HCT116 (cell line): ENCODE results near the gene MRGPRE. TPM values are rescaled to one million over a fixed set of nuclear protein-coding genes. Genes with fewer than 3 reads are reported as not detected.

Source experiments
- ATAC-seq: fragments of 200-7000 bp; cut with Tn5 transposase; 2 replicates; pipeline ENCODE4 v1.9.1; 2020; ENCODE audit warnings: mild to moderate bottlenecking, moderate library complexity
- BruUV-seq: library from RNA; stranded (reverse); fragments of 400-500 nt; replicated peaks from 2 replicates; lab custom pipeline; 2021; lab: Mats Ljungman, UMichigan
- CTCF ChIA-PET: fragments of 300-600 bp; sonication (Branson Sonifier 250); formaldehyde crosslinking; loops from one replicate; lab custom pipeline; 2021; ENCODE audit warnings: antibody characterized with exemption; lab: Charles Lee
- POLR2A ChIA-PET: fragments of 300-600, 350-600 bp; sonication (Branson Sonifier 250); formaldehyde crosslinking; loops from one replicate; lab custom pipeline; 2021; ENCODE audit warnings: antibody characterized with exemption; lab: Charles Lee
- RAD21 ChIA-PET, 2 experiments: fragments of 300-600 bp; sonication (Branson Sonifier 250); formaldehyde crosslinking; loops; one replicate each; lab custom pipeline; 2023; ENCODE audit warnings: low total read pairs in 2 of 2; ENCODE audit not compliant: uncharacterized antibody in 2 of 2, unreplicated experiment in 2 of 2, low non-redundant PET in 1 of 2; lab: Charles Lee
- DNase-seq: peaks from one replicate; pipeline ENCODE4 v3.0.0-alpha.2; 2010; ENCODE audit warnings: low read depth, low spot score
- H2AFZ ChIP-seq: fragments of 200-600 bp; shearing (Covaris generic), sonication (generic); 2 replicates; pipeline ENCODE4 v1.6.1; 2017; ENCODE audit warnings: low read depth, mixed run types, mixed read lengths, antibody characterized with exemption, low read length; ENCODE audit not compliant: poor library complexity, severe bottlenecking
- H3K27ac ChIP-seq: 2 replicates; pipeline ENCODE4 v1.5.1; 2012; ENCODE audit warnings: low read depth, low read length
- H3K27me3 ChIP-seq: fragments of 200-600 bp; sonication (generic); 2 replicates; pipeline ENCODE4 v1.6.1; 2016; ENCODE audit warnings: mixed run types, low read length, mixed read lengths; ENCODE audit not compliant: insufficient read depth
- H3K36me3 ChIP-seq, 2 experiments: fragments of 200-500 bp in 1 of 2; fragments of 200-600 bp in 1 of 2; sonication (Bioruptor generic) in 1 of 2; sonication (generic) in 1 of 2; 2 replicates each; pipeline versions ENCODE4 v1.5.1 to v1.6.1; 2014 to 2016; ENCODE audit warnings: low read length in 2 of 2, inconsistent platforms in 1 of 2, mixed read lengths in 1 of 2, mixed run types in 1 of 2; ENCODE audit not compliant: insufficient read depth in 2 of 2, control insufficient read depth in 1 of 2
- H3K4me1 ChIP-seq, 2 experiments: fragments of 200-600 bp in 1 of 2; sonication (generic) in 1 of 2; 2 replicates each; pipeline versions ENCODE4 v1.5.1 to v1.6.1; 2012 to 2017; ENCODE audit warnings: low read length in 2 of 2, inconsistent platforms in 1 of 2, mild to moderate bottlenecking in 1 of 2, mixed read lengths in 1 of 2, mixed run types in 1 of 2, moderate library complexity in 1 of 2; ENCODE audit not compliant: insufficient read depth in 2 of 2, control insufficient read depth in 1 of 2
- H3K4me2 ChIP-seq: fragments of 200-600 bp; sonication (generic); 2 replicates; pipeline ENCODE4 v1.6.1; 2017; ENCODE audit warnings: mixed run types, low read length, mixed read lengths
- H3K4me3 ChIP-seq, 2 experiments: fragments of 200-600 bp in 1 of 2; sonication (generic) in 1 of 2; replicated peaks in 1 of 2; 2 replicates each; pipeline ENCODE4 v1.5.1; 2011 to 2016; ENCODE audit warnings: low read length in 2 of 2, control low read depth in 1 of 2, low read depth in 1 of 2, mild to moderate bottlenecking in 1 of 2, mixed read lengths in 1 of 2, mixed run types in 1 of 2
- H3K79me2 ChIP-seq: fragments of 200-600 bp; sonication (generic); 2 replicates; pipeline ENCODE4 v1.6.1; 2017; ENCODE audit warnings: mild to moderate bottlenecking, mixed run types, low read length, moderate library complexity, mixed read lengths; ENCODE audit not compliant: insufficient read depth
- H3K9ac ChIP-seq: fragments of 200-600 bp; sonication (generic); 2 replicates; pipeline ENCODE4 v1.6.1; 2016; ENCODE audit warnings: low read length, mixed read lengths
- H3K9me2 ChIP-seq: fragments of 200-600 bp; sonication (generic), shearing (Covaris generic); 2 replicates; pipeline ENCODE4 v1.6.1; 2017; ENCODE audit warnings: mixed run types, mild to moderate bottlenecking, moderate library complexity; ENCODE audit not compliant: insufficient read depth
- H3K9me3 ChIP-seq, 2 experiments: fragments of 200-500 bp in 1 of 2; fragments of 200-600 bp in 1 of 2; sonication (Bioruptor generic) in 1 of 2; sonication (generic) in 1 of 2; 2 replicates each; pipeline ENCODE4 v1.6.1; 2014 to 2017; ENCODE audit warnings: low read length in 2 of 2, mixed read lengths in 2 of 2, inconsistent platforms in 1 of 2, low read depth in 1 of 2, mild to moderate bottlenecking in 1 of 2, mixed run types in 1 of 2, moderate library complexity in 1 of 2; ENCODE audit not compliant: control insufficient read depth in 1 of 2, insufficient read depth in 1 of 2
- H4K20me1 ChIP-seq: fragments of 200-600 bp; sonication (generic), shearing (Covaris generic); 2 replicates; pipeline ENCODE4 v1.6.1; 2017; ENCODE audit warnings: mixed run types, mild to moderate bottlenecking, moderate library complexity; ENCODE audit not compliant: insufficient read depth
- CBX3 ChIP-seq: IDR thresholded peaks from 2 replicates; pipeline ENCODE4 v1.6.1; 2012; ENCODE audit warnings: low read depth
- CTCF ChIP-seq, 3 experiments: fragments of 200-600 bp in 1 of 3; sonication (generic) in 1 of 3; IDR thresholded peaks in 2 of 3; conservative IDR thresholded peaks in 1 of 3; 2 replicates each; pipeline ENCODE4 v1.5.1; 2012 to 2017; ENCODE audit warnings: low read depth in 2 of 3, low read length in 2 of 3, antibody characterized with exemption in 1 of 3, borderline replicate concordance in 1 of 3, control low read depth in 1 of 3, mild to moderate bottlenecking in 1 of 3, mixed read lengths in 1 of 3, mixed run types in 1 of 3, moderate library complexity in 1 of 3; ENCODE audit not compliant: insufficient read depth in 1 of 3
- EGR1 ChIP-seq: IDR thresholded peaks from 2 replicates; pipeline ENCODE4 v1.6.1; 2012; ENCODE audit warnings: low read depth
- ELF1 ChIP-seq: IDR thresholded peaks from 2 replicates; pipeline ENCODE4 v1.6.1; 2012; ENCODE audit warnings: low read depth, borderline replicate concordance
- EZH2 ChIP-seq: fragments of 200-600 bp; sonication (generic); IDR thresholded peaks from 2 replicates; pipeline ENCODE4 v1.6.1; 2017; ENCODE audit warnings: antibody characterized with exemption, mixed run types
- FOSL1 ChIP-seq: IDR thresholded peaks from 2 replicates; pipeline ENCODE4 v1.6.1; 2012; ENCODE audit warnings: low read depth
- JUND ChIP-seq: IDR thresholded peaks from 2 replicates; pipeline ENCODE4 v1.6.1; 2012
- POLR2AphosphoS5 ChIP-seq: IDR thresholded peaks from 2 replicates; pipeline ENCODE4 v1.6.1; 2011; ENCODE audit warnings: mild to moderate bottlenecking, low read depth, low read length, moderate library complexity
- RAD21 ChIP-seq: IDR thresholded peaks from 2 replicates; pipeline ENCODE4 v1.6.1; 2012; ENCODE audit warnings: low read depth, mild to moderate bottlenecking
- REST ChIP-seq: IDR thresholded peaks from 2 replicates; pipeline ENCODE4 v1.6.1; 2012; ENCODE audit warnings: low read depth
- SIN3A ChIP-seq: IDR thresholded peaks from 2 replicates; pipeline ENCODE4 v1.6.1; 2012; ENCODE audit warnings: low read depth
- SRF ChIP-seq: IDR thresholded peaks from 2 replicates; pipeline ENCODE4 v1.6.1; 2012; ENCODE audit warnings: low read depth
- TCF7L2 ChIP-seq: IDR thresholded peaks from 2 replicates; pipeline ENCODE4 v1.7.0; 2011; ENCODE audit warnings: borderline replicate concordance, inconsistent platforms; ENCODE audit not compliant: insufficient read depth, insufficient read length; ENCODE audit errors: extremely low read depth
- YY1 ChIP-seq: IDR thresholded peaks from 2 replicates; pipeline ENCODE4 v1.6.1; 2011; ENCODE audit warnings: low read length, low read depth, moderate library complexity, mild to moderate bottlenecking; ENCODE audit not compliant: insufficient replicate concordance; ENCODE audit errors: extremely low read depth
- ZFX ChIP-seq: fragments of 450-650 bp; IDR thresholded peaks from 2 replicates; pipeline ENCODE4 v1.6.1; 2017
- ZNF274 ChIP-seq: fragments of 200-500 bp; sonication (Bioruptor generic); IDR thresholded peaks from 2 replicates; pipeline ENCODE4 v1.6.1; 2014; ENCODE audit warnings: mild to moderate bottlenecking, low read depth, low read length, inconsistent platforms
- intact Hi-C: fragments of 100-400 bp; cut with micrococcal nuclease; formaldehyde crosslinking; loops from 2 replicates; pipeline ENCODE4 v1.10.0; 2022
- total RNA-seq: library from RNA; stranded (reverse); gene quantifications from one replicate; pipeline ENCODE4 v1.2.1, GENCODE V29; 2021; ENCODE audit not compliant: unreplicated experiment
- TF ChIP-seq, protein P1 (sequence below): IDR thresholded peaks from 2 replicates; pipeline ENCODE4 v1.6.1; 2011; ENCODE audit warnings: mild to moderate bottlenecking, low read length, moderate library complexity; ENCODE audit not compliant: insufficient replicate concordance; ENCODE audit errors: extremely low read depth
- TF ChIP-seq, protein P2 (sequence below): IDR thresholded peaks from 2 replicates; pipeline ENCODE4 v1.6.1; 2012

The MRGPRE gene
- total RNA-seq, 1 experiment from 2014 or later: not detected

DNA sequence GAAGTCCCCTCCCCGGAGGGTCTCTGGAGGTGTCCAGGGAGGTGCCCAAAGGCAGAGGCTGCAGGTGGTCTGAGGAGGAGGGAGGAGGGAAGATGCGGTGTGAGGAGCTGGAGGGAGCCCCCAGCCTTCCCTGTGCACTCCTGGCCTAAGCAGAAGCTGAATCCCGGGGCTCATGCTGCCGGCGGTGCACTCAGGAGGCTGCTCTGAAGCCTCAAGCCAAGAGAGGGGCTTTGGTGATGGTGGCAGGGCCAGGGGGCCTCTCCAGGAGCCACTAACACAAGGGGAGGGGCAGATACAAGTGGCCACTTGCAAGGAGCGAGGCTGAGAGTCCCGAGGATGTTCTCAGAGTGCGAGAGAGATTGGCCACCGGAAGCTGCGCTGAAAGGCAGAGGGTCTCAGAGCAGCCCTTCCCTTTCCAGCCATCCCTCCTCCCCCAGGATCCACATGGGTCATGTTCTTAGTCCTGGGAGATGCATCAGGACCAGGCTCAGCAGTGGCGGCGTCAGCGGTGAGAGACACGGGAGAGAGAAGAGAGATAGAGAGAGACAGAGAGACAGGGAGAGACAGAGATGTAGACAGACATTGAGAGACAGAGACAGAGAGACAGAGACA, 12.8 kb downstream of the MRGPRE start:
- no peak overlapping the region for H3K4me2 ChIP-seq
- ChIA-PET RAD21 (no interaction called here), CTCF (no interaction called here), POLR2A (no interaction called here)
- H3K9me3 ChIP-seq: no peaks in the 10 kb centered on the region
- TF ChIP-seq POLR2AphosphoS5 (no peak), YY1 (no peak), ZFX (no peak), ELF1 (no peak), SIN3A (no peak), ZNF274 (no peak), TCF7L2 (no peak), REST (no peak), CTCF (IDR thresholded peaks at IDR 0.05 in 2 of 3, conservative IDR thresholded peaks at IDR 0.05 in 1 of 3; ENCODE audit: borderline replicate concordance in 1 of 3, insufficient read depth in 1 of 3, low read depth in 2 of 3, low read length in 2 of 3) (no peak), EZH2 (no peak), CBX3 (no peak), SRF (no peak), FOSL1 (no peak), EGR1 (no peak), JUND (no peak), RAD21 (no peak)
- TF ChIP-seq, protein P1, sequence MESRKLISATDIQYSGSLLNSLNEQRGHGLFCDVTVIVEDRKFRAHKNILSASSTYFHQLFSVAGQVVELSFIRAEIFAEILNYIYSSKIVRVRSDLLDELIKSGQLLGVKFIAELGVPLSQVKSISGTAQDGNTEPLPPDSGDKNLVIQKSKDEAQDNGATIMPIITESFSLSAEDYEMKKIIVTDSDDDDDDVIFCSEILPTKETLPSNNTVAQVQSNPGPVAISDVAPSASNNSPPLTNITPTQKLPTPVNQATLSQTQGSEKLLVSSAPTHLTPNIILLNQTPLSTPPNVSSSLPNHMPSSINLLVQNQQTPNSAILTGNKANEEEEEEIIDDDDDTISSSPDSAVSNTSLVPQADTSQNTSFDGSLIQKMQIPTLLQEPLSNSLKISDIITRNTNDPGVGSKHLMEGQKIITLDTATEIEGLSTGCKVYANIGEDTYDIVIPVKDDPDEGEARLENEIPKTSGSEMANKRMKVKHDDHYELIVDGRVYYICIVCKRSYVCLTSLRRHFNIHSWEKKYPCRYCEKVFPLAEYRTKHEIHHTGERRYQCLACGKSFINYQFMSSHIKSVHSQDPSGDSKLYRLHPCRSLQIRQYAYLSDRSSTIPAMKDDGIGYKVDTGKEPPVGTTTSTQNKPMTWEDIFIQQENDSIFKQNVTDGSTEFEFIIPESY: no peak
- TF ChIP-seq, protein P2, sequence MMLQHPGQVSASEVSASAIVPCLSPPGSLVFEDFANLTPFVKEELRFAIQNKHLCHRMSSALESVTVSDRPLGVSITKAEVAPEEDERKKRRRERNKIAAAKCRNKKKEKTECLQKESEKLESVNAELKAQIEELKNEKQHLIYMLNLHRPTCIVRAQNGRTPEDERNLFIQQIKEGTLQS: no peak
- no peak overlapping the region for H3K4me3 ChIP-seq
- ATAC-seq (no peak), DNase-seq (no peak)
- H4K20me1 ChIP-seq: no peaks in the 10 kb centered on the region
- H3K27ac ChIP-seq: no peak overlapping the region
- H3K27me3 ChIP-seq: no peaks in the 10 kb centered on the region
- BruUV-seq: no TSS peak
- no peaks in the 10 kb centered on the region for H3K36me3 ChIP-seq
- H3K4me1 ChIP-seq: peaks cover 5 to 12% of the 10 kb centered on the region in 2 experiments
- no peaks in the 10 kb centered on the region for H3K9me2 ChIP-seq
- no peak overlapping the region for H2AFZ ChIP-seq
- H3K79me2 ChIP-seq: no peaks in the 10 kb centered on the region
- H3K9ac ChIP-seq: no peak overlapping the region
- intact Hi-C loops: loop anchor here (5.0 kb wide), 2 partner anchors 122 to 292 kb away; partner anchors contain the start of gene PHLDA2
